ENCODE results near the gene CCDC178. TPM values are rescaled to one million over a fixed set of nuclear protein-coding genes. Genes with fewer than 3 reads are reported as not detected.

The CCDC178 gene
- total RNA-seq, 1 experiment from 2014 or later, result not detected

DNA sequence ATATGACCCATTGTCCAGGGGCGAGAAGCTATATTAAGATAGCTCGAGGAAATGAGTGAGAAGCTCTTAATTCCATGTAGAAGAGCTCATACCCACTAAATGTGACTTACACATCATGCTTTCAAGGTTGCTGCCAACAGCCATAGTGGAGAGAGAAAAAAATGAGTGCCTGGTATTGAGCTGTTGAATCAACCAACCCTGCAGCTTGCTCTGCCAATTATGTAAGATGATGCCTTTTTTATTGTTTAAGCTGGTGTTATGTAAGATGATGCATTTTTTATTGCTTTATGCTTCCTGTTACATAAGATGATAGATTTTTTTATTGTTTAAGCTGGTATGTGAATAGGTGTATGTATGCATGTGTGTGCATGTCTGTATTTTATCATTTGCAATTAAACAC, 228.2 kb downstream of the CCDC178 start:
- no peaks in the 10 kb centered on the region for H3K27me3 ChIP-seq (ENCODE audit: insufficient read depth, low read length)
- intact Hi-C loops (cut with micrococcal nuclease), result no loop called here
- H3K79me2 ChIP-seq (ENCODE audit: insufficient read depth, low read length), result no peaks in the 10 kb centered on the region
- H2AFZ ChIP-seq (ENCODE audit: low read depth, low read length, poor library complexity, severe bottlenecking), result no peak overlapping the region
- CTCF ChIA-PET, result no interaction called here
- POLR2A ChIA-PET, result no interaction called here
- BruUV-seq (replicated peaks), result no TSS peak
- H4K20me1 ChIP-seq (ENCODE audit: insufficient read depth), result no peaks in the 10 kb centered on the region
- DNase-seq (ENCODE audit: low read depth, low spot score) (no peak), ATAC-seq (no peak)
- no peaks in the 10 kb centered on the region; a peak in 1 of 4 replicates for H3K9me3 ChIP-seq (ENCODE audit: control insufficient read depth in 1 of 2, insufficient read depth in 1 of 2, low read depth in 1 of 2, low read length in 2 of 2)
- no peak overlapping the region for H3K4me3 ChIP-seq (replicated peaks in 1 of 2; ENCODE audit: low read depth in 1 of 2, low read length in 2 of 2)
- H3K4me1 ChIP-seq (ENCODE audit: control insufficient read depth in 1 of 2, insufficient read depth in 2 of 2, low read length in 2 of 2), result no peaks in the 10 kb centered on the region
- RAD21 ChIA-PET (ENCODE audit: low non-redundant PET in 1 of 2, low total read pairs in 2 of 2, uncharacterized antibody in 2 of 2, unreplicated experiment in 2 of 2), result no interaction called here
- H3K9ac ChIP-seq (ENCODE audit: low read length), result no peak overlapping the region
- no peak overlapping the region for H3K4me2 ChIP-seq (ENCODE audit: low read length)
- H3K27ac ChIP-seq (ENCODE audit: low read depth, low read length), result no peak overlapping the region
- H3K36me3 ChIP-seq (ENCODE audit: control insufficient read depth in 1 of 2, insufficient read depth in 2 of 2, low read length in 2 of 2), result no peaks in the 10 kb centered on the region
- no peaks in the 10 kb centered on the region for H3K9me2 ChIP-seq (ENCODE audit: insufficient read depth)
- no peak for TF ChIP-seq CTCF (IDR thresholded peaks at IDR 0.05 in 2 of 3, conservative IDR thresholded peaks at IDR 0.05 in 1 of 3; ENCODE audit: borderline replicate concordance in 1 of 3, insufficient read depth in 1 of 3, low read depth in 2 of 3, low read length in 2 of 3)
- no peak for TF ChIP-seq TCF7L2 (IDR thresholded peaks at IDR 0.05; ENCODE audit: borderline replicate concordance, extremely low read depth, insufficient read depth, insufficient read length)
- no peak for TF ChIP-seq ZFX (IDR thresholded peaks at IDR 0.05)
- TF ChIP-seq, protein P1, sequence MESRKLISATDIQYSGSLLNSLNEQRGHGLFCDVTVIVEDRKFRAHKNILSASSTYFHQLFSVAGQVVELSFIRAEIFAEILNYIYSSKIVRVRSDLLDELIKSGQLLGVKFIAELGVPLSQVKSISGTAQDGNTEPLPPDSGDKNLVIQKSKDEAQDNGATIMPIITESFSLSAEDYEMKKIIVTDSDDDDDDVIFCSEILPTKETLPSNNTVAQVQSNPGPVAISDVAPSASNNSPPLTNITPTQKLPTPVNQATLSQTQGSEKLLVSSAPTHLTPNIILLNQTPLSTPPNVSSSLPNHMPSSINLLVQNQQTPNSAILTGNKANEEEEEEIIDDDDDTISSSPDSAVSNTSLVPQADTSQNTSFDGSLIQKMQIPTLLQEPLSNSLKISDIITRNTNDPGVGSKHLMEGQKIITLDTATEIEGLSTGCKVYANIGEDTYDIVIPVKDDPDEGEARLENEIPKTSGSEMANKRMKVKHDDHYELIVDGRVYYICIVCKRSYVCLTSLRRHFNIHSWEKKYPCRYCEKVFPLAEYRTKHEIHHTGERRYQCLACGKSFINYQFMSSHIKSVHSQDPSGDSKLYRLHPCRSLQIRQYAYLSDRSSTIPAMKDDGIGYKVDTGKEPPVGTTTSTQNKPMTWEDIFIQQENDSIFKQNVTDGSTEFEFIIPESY (IDR thresholded peaks at IDR 0.05; ENCODE audit: extremely low read depth, insufficient replicate concordance, low read length), result no peak
- no peak for TF ChIP-seq SRF (IDR thresholded peaks at IDR 0.05; ENCODE audit: low read depth)
- TF ChIP-seq YY1 (IDR thresholded peaks at IDR 0.05; ENCODE audit: extremely low read depth, insufficient replicate concordance, low read depth, low read length), result no peak
- TF ChIP-seq, protein P2, sequence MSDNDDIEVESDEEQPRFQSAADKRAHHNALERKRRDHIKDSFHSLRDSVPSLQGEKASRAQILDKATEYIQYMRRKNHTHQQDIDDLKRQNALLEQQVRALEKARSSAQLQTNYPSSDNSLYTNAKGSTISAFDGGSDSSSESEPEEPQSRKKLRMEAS (IDR thresholded peaks at IDR 0.05), result no peak
- no peak for TF ChIP-seq CEBPB (IDR thresholded peaks at IDR 0.05; ENCODE audit: low read depth)
- no peak for TF ChIP-seq ZNF274 (IDR thresholded peaks at IDR 0.05; ENCODE audit: low read depth, low read length)
- TF ChIP-seq CBX3 (IDR thresholded peaks at IDR 0.05; ENCODE audit: low read depth), result no peak
- no peak for TF ChIP-seq EZH2 (IDR thresholded peaks at IDR 0.05)
- TF ChIP-seq, protein P3, sequence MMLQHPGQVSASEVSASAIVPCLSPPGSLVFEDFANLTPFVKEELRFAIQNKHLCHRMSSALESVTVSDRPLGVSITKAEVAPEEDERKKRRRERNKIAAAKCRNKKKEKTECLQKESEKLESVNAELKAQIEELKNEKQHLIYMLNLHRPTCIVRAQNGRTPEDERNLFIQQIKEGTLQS (IDR thresholded peaks at IDR 0.05), result no peak
- no peak for TF ChIP-seq JUND (IDR thresholded peaks at IDR 0.05)
- no peak for TF ChIP-seq SP1 (IDR thresholded peaks at IDR 0.05; ENCODE audit: low read depth)

Measured in HCT116 (cell line).